GM21529 (cell line): ENCODE data around the gene HPN.

Source experiments
- ATAC-seq: cut with Tn5 transposase; IDR thresholded peaks from one replicate; pipeline ENCODE4 v1.9.1; 2021; ENCODE audit not compliant: unreplicated experiment

Gene HPN

DNA sequence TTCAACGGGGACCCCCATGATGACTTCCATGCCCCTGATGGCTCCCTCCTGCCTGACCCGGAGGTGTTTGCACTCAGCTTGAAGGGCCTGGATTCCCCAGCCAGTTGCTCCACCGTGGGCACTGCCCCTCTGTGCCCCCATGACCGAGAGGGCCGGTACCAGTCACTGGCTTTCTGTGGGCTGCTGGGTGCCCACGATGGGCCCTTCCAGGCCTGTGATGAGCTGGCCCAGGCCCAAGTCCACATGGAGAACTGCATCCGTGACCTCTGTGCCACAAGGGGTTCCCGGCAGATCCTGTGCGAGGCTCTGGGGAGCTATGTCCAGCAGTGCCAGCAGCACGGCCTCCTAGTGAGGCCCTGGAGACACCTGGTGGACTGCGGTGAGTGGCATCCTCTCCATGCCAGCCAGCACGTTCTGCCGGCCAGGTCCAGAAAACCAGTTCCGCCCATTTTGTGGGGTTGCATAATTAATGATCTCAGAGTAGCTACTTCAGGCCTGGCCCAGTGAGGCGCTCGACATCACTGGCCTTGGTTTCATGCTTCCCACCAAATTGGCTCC lies 39.2 kb downstream of the HPN start:
- no peak for ATAC-seq

DNA sequence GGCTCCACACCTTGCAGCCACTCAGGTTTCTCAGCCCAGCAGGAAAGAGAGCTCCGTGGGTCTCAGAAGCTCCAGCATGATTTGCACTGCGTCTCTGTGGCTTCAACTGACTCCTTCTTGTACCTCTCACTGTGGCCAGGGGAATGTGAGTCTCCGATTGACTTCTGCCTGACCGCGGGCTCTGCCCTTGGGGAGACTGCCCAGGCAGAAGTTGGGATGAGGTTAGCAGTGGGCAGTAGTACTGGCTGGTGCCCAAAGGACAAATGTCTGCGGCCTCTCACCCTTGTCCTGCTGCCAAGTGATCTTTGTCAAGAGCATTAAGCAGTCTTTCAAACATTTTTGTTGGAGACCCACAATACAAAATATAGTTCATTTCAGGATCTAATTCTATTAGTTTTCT lies 39.7 kb downstream of the HPN start:
- ATAC-seq: no peak

DNA sequence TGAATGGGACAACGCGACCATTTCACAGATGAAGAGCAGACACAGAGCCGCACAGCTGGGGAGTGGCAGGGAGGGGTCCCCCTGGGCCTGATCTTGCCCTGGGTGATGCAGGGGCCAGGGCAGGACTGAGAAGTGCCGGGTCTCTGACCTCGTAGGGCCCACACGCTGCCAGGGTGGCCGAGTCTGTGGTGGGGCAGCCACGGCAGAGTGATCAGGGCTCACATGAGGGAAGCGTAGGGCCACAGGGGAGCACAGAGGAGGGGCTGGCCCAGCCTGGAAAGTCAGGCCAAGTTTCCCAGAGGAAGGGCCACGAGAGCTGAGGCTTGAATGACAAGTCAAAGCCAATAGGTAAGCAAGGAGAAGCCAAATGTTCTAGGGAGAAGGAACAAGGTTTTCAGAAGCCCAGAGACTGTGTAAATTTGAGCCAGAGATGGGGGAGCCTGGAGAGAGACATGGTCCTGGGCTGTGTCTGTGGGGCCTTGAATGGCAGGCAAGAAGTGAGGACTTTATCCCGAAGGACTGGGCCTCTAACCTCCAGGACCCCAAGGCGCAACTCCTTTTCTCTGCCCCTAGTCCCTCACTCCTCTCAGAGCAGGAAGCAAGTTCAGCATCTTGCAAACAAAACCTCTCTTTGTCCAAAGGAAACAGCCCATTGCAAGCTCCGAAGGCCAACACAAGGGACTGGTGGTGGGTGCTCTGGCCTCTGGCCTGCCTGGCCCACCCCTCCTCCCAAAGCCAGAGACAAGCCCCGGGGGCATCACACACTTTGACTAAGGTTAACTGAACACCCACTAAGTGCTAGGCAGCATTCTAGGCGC lies 42.4 kb downstream of the HPN start:
- no peak for ATAC-seq

DNA sequence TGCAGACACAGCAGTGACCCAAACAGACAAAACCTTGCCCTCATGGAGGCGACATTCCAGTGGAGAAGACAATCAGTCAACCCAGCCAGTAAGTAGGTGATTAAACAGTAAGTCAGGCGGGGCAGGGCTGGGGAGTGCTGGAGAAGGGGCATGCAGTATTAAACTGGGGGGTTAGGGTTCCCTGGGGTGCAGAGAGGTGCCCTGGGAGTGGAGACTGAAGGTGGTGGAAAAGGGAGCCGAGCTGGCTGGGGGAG lies 42.9 kb downstream of the HPN start:
- ATAC-seq: no peak

DNA sequence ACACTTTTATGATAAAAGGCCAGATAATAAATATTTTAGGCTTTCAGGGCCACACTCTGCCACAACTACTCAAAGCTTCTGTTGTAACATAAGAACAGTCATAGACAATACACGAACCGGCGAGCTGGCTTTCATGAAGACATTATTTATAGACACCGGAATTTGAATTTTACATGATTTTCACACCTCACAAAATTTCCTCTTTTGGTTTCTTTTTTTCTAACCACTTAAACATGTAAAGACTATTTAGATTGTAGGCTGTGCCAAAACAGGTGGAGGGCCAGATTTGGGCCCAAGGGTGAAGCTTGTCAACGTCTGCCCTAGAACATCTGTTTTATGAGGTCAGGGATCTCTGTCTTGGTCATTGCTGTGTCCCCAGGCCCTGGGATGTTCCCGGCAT lies 44.4 kb downstream of the HPN start:
- ATAC-seq: peak; percentile 44

DNA sequence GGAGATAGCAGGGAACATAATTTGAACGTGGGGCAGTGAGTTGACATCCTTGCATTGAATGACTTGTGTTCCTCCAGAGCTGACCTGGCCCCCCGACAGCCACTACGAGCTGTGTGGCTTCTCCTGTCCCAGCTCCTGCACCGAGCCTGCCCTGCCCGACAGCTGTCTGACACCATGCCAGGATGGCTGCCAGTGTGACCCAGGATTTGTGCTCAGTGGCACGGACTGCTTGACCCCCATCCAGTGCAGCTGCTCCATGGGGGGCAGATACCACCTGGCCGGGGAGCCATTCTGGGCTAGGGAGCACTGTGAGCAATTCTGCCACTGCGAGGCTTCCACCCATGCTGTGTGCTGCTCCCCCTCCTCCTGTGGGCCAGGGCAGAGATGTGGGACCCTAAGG lies 44.9 kb downstream of the HPN start:
- no peak for ATAC-seq

DNA sequence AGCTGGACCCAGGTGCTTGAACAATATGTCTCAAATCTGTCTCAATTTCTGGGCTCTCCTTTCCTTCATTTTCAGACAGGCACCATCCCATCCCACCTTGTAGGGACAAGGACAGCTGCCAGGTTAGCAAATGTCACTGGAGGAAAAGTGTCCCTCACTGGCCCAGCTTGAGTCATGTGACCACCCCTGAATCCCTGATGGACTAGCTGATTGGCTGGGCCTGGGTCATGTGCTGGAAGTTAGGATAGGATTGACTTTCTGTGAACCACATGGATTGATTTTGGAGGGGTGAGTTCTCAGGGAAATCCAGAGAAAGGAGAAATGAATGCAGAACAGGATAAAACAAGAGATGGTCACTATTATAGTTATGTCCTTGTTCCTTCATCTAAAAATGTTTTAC lies 45.9 kb downstream of the HPN start:
- no peak for ATAC-seq

DNA sequence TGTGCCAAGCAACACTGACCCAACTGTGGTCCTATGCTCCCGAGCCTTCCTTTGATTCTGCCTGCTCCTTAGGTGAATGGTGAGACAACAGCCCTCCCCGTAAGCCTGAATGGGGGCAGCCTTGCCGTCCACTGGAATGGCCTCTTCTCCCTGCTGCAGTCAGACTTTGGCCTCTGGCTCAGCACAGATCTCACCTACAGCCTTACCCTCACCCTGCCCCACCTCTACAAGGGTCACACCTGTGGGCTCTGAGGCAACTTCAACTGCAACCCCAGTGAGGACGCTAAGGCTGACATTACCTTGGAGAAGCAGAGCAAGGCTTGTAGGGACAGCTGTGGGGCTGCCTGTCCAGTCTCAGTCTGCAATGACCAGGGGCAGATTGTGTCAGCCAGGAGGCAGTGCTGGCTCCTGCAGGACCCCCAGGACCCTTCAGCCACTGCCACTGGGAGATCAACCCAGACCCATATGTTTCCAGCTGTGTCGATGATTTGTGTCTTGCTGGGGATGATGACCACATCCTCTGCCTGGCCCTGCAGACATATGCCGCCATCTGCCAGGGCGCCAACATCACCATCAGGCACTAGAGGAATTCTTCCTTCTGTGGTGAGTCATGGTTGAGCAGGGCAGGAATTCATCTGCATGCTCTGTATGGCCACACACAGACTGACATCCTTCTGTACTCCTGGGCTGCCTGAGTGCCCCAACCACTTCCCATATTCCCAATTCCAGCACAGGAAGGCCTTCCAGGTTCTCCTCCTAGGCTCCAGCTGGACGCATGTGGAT lies 46.8 kb downstream of the HPN start:
- no peak for ATAC-seq

DNA sequence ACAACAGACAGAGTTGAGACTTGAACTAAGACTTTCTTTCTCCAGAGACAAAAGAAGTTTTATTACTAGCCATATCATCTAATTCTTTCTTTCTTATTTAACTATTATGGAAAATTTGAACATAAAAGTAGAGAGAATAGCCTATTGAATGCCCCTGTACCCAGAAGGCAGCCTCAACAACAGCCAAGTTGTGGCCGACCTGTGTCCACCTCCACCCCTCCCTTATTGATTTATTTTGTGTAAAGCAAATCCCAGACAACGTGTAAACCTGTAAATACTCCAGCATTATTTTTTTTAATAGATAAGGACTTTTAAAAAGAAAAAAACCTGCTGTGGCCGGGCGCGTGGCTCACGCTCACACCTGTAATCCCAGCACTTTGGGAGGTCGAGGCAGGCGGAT lies 48.0 kb downstream of the HPN start:
- ATAC-seq: no peak

DNA sequence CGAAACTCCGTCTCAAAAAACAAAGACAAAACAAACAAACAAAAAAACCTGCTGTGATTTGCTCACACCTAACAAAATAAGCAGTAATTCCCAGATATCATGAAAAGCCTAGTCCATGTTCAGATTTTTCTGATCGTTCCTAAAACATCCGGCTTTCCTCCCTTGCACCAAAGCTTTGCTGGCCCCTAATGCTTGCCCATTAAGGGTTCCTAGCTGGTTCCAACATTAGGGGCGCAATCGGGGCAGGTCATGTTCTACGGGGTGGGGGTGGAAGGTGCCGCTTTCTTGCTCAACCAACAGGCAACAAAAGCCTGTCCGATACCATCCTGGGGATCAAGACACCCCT lies 48.6 kb downstream of the HPN start:
- no peak for ATAC-seq

DNA sequence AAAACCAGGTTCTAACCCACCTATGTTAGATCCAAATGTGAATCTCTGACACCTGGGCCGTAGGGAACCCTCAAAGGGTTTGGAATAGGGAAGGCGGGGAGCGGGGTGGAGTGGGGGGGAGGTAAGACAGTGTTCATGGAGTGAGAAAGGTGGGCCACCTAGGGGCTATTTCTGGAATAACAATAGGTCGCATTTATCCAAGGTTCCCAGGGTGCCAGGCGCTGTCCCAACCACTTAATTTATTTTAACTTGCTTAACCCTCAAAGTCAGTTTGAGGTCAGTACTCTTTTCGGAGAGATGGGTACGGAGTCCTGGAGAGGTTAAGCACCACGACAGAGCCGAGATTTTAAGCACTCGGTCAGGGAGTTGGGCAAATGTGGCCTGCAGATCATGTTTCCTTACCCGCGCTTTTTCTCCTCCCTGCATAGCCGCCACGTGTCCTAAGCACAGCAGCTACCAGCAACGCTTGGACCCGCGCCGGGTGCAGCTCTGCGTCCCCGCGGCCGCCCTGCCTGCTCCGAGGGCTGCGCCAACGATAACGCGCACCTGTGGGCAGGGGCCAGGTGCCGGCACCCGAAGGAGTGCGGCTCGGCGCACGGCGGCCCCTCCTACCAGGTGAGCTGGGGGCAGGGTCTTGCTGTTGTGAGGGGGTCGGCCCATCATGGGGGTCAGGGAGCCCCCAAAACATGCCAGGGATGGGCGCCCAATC lies 49.1 kb downstream of the HPN start:
- ATAC-seq: no peak

DNA sequence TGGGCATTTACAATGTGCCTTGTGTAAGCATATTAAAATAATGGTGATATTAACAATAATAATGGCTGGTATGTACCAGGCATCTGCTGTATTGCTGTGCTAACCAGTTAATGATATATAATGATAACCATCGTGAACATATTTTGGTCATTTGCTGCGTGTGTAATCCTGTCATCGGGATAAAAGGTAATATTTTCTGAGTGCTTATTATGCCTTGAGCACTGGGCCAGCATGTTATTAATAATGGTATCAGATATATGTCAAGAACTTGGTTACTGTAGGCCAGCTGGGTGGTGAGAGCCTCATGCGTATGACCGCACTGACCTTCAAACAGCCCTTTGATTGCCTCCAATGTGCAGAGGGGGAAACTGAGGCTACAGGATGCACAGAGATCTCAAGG lies 51.9 kb downstream of the HPN start:
- no peak for ATAC-seq

DNA sequence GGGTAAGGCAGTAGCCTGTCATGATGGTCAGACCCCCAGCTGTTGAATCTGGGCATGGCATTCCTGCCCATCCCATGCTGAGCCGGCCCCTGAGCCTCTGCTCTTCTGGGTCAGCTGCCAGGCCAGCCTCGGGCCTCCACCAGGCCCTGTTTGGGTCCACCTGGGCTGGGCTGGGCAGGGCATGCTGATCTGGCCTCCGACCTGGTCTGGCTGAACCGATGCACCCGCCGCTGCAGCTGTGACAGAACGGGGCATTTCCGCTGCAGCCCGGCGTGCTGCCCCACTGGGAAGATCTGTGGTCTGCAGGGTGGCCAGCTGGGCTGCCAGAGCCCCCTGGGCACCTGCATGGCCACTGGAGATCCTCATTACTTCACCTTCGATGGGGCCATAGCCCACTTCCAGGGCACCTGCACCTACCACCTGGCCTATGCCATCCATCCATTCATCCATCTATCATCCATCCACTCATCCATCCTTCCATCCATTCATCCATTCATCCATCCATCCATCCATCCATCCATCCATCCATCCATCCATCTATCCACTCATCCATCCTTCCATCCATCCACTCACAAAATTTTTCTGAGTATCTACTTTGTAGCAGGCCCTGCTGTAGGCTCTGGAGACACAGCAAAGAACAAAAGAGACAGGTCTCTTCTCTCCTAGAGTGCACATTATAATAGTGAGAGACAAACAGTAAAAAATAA lies 52.6 kb downstream of the HPN start:
- no peak for ATAC-seq

DNA sequence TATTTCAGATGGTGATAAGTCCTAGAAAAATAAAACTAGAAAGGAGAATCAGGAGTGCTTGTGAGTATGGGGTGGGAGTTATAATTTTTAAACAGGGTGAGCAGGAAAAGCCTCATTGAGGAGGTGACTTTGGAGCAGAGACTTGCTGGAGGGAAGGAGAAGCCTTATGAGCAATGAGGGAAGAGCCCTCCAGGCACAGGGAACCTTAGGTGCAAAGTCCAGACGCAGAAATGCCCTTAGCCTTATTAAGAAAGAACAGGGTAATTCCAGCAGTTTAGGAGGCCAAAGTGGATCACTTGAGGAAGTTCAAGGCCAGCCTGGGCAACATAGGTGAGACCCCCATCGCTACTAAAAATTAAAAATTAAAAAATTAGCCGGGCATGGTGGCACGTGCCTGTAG lies 53.1 kb downstream of the HPN start:
- no peak for ATAC-seq

DNA sequence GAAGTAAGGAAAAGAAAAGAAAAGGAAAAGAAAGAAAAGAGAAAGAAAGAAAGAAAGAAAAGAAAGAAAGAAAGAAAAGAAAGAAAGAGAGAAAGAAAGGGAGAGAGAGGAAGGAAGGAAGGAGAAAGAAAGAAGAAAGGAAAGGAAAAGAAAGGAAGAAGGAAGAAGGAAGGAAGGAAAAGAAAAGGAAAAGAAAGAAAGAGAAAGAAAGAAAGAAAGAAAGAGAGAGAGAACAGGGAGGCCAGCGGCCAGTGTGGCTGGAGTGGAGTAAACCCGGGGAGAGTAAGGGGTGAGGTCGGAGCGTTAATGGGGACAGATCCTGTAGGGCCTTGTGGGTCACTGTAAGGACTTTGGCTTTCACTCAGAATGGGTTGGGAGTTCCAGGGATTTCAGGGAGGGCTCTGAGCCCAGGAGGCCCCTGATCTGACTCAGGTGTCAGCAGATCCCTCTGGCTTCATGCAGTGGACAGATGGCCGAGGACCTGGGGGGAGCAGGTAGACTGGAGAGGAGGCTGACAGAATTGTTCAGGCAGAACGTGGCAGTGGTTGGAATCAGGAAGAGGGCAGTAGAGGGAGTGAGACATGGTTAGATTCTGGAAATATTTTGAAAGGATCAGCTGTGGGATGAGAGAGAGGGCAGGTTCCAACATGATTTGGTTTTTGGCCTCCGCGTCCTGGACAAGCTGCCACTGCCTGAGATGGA lies 54.3 kb downstream of the HPN start:
- no peak for ATAC-seq

DNA sequence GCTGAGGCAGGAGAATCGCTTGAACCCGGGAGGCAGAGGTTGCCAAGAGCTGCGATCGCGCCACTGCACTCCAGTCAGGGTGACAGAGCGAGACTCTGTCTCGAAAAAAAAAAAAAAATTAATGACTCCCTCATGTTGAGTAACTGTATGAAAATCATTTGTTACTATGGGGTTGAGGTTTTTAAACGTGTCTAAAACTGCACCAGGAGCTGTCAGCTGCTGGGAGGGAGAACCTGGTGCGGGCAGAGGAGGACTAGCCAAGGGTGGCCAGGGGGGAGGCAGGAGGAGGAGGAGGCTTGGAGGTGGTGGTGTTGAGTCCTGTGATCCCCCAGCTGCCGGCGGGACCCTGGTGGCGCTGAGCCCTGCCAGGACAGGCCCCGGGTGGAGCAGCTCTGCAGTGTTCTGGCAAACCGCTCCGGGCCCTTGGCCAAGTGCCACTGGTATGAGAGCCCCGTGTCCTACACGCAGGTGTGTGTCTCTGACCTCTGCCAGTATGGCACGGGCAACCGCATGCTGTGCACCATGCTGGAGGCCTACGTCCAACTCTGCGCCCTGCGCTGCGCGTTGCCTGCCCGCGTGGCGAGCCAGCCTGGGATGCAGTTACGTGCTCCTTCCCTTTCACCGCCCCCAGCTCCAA lies 57.0 kb downstream of the HPN start:
- ATAC-seq: no peak

DNA sequence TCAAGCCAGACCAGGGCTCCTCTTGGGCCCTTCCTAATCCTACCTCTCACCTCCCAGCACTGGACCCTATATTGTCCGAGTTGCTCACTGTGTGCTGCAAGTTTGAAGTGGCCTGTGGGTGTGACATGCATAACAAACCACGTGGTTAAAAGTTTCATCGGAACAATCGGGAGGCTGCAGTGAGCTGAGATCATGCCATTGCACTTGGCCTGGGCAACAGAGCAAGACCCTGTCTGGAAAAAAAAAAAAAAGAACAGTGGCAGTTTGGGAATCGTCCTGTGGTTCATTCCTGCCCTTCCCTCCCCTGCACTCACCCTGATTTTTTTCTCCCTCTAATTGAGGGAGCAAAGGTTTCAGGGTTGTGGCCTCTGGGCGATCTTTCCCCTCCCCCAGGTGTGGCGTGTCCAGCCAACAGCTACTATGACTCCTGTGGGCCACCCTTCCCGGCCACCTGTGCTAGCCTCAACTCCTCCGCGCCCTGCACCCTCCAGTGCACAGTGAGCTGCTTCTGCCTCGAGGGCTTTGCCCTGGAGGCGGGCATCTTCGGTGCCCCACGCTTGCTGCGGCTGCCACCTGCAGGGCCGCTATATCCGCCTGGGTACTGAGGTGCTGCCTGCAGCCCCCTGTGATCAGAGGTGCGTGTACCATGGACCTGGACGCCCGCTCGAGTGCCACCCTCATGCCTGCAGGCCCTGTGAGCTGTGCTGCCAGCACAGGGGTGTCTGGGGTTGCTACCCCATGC lies 57.8 kb downstream of the HPN start:
- ATAC-seq: no peak

DNA sequence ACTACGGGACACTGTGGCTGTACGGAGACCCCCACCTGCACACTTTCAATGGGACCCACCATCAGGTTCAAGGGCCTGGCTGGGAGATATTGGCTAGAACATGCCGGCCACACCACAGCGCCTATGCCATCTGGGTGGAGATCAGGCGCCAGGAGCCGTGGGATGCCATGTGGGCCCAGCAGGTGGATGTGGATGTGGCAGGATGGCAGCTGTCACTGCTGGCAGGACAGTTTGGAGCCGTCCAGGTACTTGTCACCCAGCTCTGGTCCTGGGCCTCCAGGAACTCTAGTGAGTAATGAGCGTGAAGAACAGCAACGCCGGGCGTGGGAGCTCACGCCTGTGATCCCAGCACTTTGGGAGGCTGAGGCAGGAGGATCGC lies 58.4 kb downstream of the HPN start:
- no peak for ATAC-seq
